HCT116 (cell line): ENCODE measurements around the gene OR2A25. TPM values are rescaled to one million over a fixed set of nuclear protein-coding genes. Genes with fewer than 3 reads are reported as not detected.

ENCODE experiments used
- ATAC-seq: fragments of 200-7000 bp; cut with Tn5 transposase; 2 replicates; pipeline ENCODE4 v1.9.1; 2020; ENCODE audit warnings: mild to moderate bottlenecking, moderate library complexity
- BruUV-seq: library from RNA; stranded (reverse); fragments of 400-500 nt; replicated peaks from 2 replicates; lab custom pipeline; 2021; lab: Mats Ljungman, UMichigan
- CTCF ChIA-PET: fragments of 300-600 bp; sonication (Branson Sonifier 250); formaldehyde crosslinking; loops from one replicate; lab custom pipeline; 2021; ENCODE audit warnings: antibody characterized with exemption; lab: Charles Lee
- POLR2A ChIA-PET: fragments of 300-600, 350-600 bp; sonication (Branson Sonifier 250); formaldehyde crosslinking; loops from one replicate; lab custom pipeline; 2021; ENCODE audit warnings: antibody characterized with exemption; lab: Charles Lee
- RAD21 ChIA-PET, 2 experiments: fragments of 300-600 bp; sonication (Branson Sonifier 250); formaldehyde crosslinking; loops; one replicate each; lab custom pipeline; 2023; ENCODE audit warnings: low total read pairs in 2 of 2; ENCODE audit not compliant: uncharacterized antibody in 2 of 2, unreplicated experiment in 2 of 2, low non-redundant PET in 1 of 2; lab: Charles Lee
- DNase-seq: peaks from one replicate; pipeline ENCODE4 v3.0.0-alpha.2; 2010; ENCODE audit warnings: low read depth, low spot score
- H2AFZ ChIP-seq: fragments of 200-600 bp; shearing (Covaris generic), sonication (generic); 2 replicates; pipeline ENCODE4 v1.6.1; 2017; ENCODE audit warnings: low read depth, mixed run types, mixed read lengths, antibody characterized with exemption, low read length; ENCODE audit not compliant: poor library complexity, severe bottlenecking
- H3K27ac ChIP-seq: 2 replicates; pipeline ENCODE4 v1.5.1; 2012; ENCODE audit warnings: low read depth, low read length
- H3K27me3 ChIP-seq: fragments of 200-600 bp; sonication (generic); 2 replicates; pipeline ENCODE4 v1.6.1; 2016; ENCODE audit warnings: mixed run types, low read length, mixed read lengths; ENCODE audit not compliant: insufficient read depth
- H3K36me3 ChIP-seq, 2 experiments: fragments of 200-500 bp in 1 of 2; fragments of 200-600 bp in 1 of 2; sonication (Bioruptor generic) in 1 of 2; sonication (generic) in 1 of 2; 2 replicates each; pipeline versions ENCODE4 v1.5.1 to v1.6.1; 2014 to 2016; ENCODE audit warnings: low read length in 2 of 2, inconsistent platforms in 1 of 2, mixed read lengths in 1 of 2, mixed run types in 1 of 2; ENCODE audit not compliant: insufficient read depth in 2 of 2, control insufficient read depth in 1 of 2
- H3K4me1 ChIP-seq, 2 experiments: fragments of 200-600 bp in 1 of 2; sonication (generic) in 1 of 2; 2 replicates each; pipeline versions ENCODE4 v1.5.1 to v1.6.1; 2012 to 2017; ENCODE audit warnings: low read length in 2 of 2, inconsistent platforms in 1 of 2, mild to moderate bottlenecking in 1 of 2, mixed read lengths in 1 of 2, mixed run types in 1 of 2, moderate library complexity in 1 of 2; ENCODE audit not compliant: insufficient read depth in 2 of 2, control insufficient read depth in 1 of 2
- H3K4me2 ChIP-seq: fragments of 200-600 bp; sonication (generic); 2 replicates; pipeline ENCODE4 v1.6.1; 2017; ENCODE audit warnings: mixed run types, low read length, mixed read lengths
- H3K4me3 ChIP-seq, 2 experiments: fragments of 200-600 bp in 1 of 2; sonication (generic) in 1 of 2; replicated peaks in 1 of 2; 2 replicates each; pipeline ENCODE4 v1.5.1; 2011 to 2016; ENCODE audit warnings: low read length in 2 of 2, control low read depth in 1 of 2, low read depth in 1 of 2, mild to moderate bottlenecking in 1 of 2, mixed read lengths in 1 of 2, mixed run types in 1 of 2
- H3K79me2 ChIP-seq: fragments of 200-600 bp; sonication (generic); 2 replicates; pipeline ENCODE4 v1.6.1; 2017; ENCODE audit warnings: mild to moderate bottlenecking, mixed run types, low read length, moderate library complexity, mixed read lengths; ENCODE audit not compliant: insufficient read depth
- H3K9ac ChIP-seq: fragments of 200-600 bp; sonication (generic); 2 replicates; pipeline ENCODE4 v1.6.1; 2016; ENCODE audit warnings: low read length, mixed read lengths
- H3K9me2 ChIP-seq: fragments of 200-600 bp; sonication (generic), shearing (Covaris generic); 2 replicates; pipeline ENCODE4 v1.6.1; 2017; ENCODE audit warnings: mixed run types, mild to moderate bottlenecking, moderate library complexity; ENCODE audit not compliant: insufficient read depth
- H3K9me3 ChIP-seq, 2 experiments: fragments of 200-500 bp in 1 of 2; fragments of 200-600 bp in 1 of 2; sonication (Bioruptor generic) in 1 of 2; sonication (generic) in 1 of 2; 2 replicates each; pipeline ENCODE4 v1.6.1; 2014 to 2017; ENCODE audit warnings: low read length in 2 of 2, mixed read lengths in 2 of 2, inconsistent platforms in 1 of 2, low read depth in 1 of 2, mild to moderate bottlenecking in 1 of 2, mixed run types in 1 of 2, moderate library complexity in 1 of 2; ENCODE audit not compliant: control insufficient read depth in 1 of 2, insufficient read depth in 1 of 2
- H4K20me1 ChIP-seq: fragments of 200-600 bp; sonication (generic), shearing (Covaris generic); 2 replicates; pipeline ENCODE4 v1.6.1; 2017; ENCODE audit warnings: mixed run types, mild to moderate bottlenecking, moderate library complexity; ENCODE audit not compliant: insufficient read depth
- CBX3 ChIP-seq: IDR thresholded peaks from 2 replicates; pipeline ENCODE4 v1.6.1; 2012; ENCODE audit warnings: low read depth
- CEBPB ChIP-seq: IDR thresholded peaks from 2 replicates; pipeline ENCODE4 v1.6.1; 2012; ENCODE audit warnings: low read depth
- ELF1 ChIP-seq: IDR thresholded peaks from 2 replicates; pipeline ENCODE4 v1.6.1; 2012; ENCODE audit warnings: low read depth, borderline replicate concordance
- FOSL1 ChIP-seq: IDR thresholded peaks from 2 replicates; pipeline ENCODE4 v1.6.1; 2012; ENCODE audit warnings: low read depth
- RAD21 ChIP-seq: IDR thresholded peaks from 2 replicates; pipeline ENCODE4 v1.6.1; 2012; ENCODE audit warnings: low read depth, mild to moderate bottlenecking
- SRF ChIP-seq: IDR thresholded peaks from 2 replicates; pipeline ENCODE4 v1.6.1; 2012; ENCODE audit warnings: low read depth
- intact Hi-C: fragments of 100-400 bp; cut with micrococcal nuclease; formaldehyde crosslinking; loops from 2 replicates; pipeline ENCODE4 v1.10.0; 2022
- total RNA-seq: library from RNA; stranded (reverse); gene quantifications from one replicate; pipeline ENCODE4 v1.2.1, GENCODE V29; 2021; ENCODE audit not compliant: unreplicated experiment
- TF ChIP-seq, protein P1 (sequence below), 3 experiments: fragments of 200-600 bp in 1 of 3; sonication (generic) in 1 of 3; IDR thresholded peaks in 2 of 3; conservative IDR thresholded peaks in 1 of 3; 2 replicates each; pipeline ENCODE4 v1.5.1; 2012 to 2017; ENCODE audit warnings: low read depth in 2 of 3, low read length in 2 of 3, antibody characterized with exemption in 1 of 3, borderline replicate concordance in 1 of 3, control low read depth in 1 of 3, mild to moderate bottlenecking in 1 of 3, mixed read lengths in 1 of 3, mixed run types in 1 of 3, moderate library complexity in 1 of 3; ENCODE audit not compliant: insufficient read depth in 1 of 3

The OR2A25 gene
- total RNA-seq, 1 experiment from 2014 or later = not detected

DNA sequence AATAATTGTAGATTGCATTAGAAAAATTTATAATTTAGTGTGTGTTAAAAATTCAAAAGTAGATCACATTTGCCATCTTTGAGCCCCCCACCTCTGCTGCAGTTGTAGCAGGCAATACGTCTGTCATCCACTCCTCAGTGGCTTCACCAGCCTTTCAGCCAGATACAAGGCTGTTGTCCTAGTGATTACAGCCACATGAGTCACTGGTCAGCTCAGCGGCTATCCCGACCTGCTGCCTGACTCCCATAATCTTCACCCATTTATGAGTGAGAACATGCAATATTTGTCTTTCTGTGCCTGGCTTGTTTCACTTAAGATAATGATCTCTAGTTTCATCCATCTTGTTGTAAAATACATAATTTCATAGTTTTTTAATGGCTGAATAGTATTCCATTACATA is 11.7 kb upstream of the OR2A25 start:
- no peak for DNase-seq
- BruUV-seq = no TSS peak
- Histone ChIP-seq H3K4me1 (peaks cover 0 to 4% of the 10 kb centered on the region in 2 experiments; a peak in 1 of 4 replicates), H3K9ac (no peak overlapping the region), H3K9me3 (no peaks in the 10 kb centered on the region), H3K27ac (no peak overlapping the region), H3K4me2 (no peak overlapping the region), H3K9me2 (no peaks in the 10 kb centered on the region), H3K79me2 (no peaks in the 10 kb centered on the region), H3K27me3 (no peaks in the 10 kb centered on the region), H3K36me3 (no peaks in the 10 kb centered on the region), H2AFZ (peak overlapping the region; percentile 68), H4K20me1 (no peaks in the 10 kb centered on the region), H3K4me3 (no peak overlapping the region)
- intact Hi-C loops = no loop called here
- ChIA-PET RAD21 (no interaction called here), CTCF (no interaction called here), POLR2A (no interaction called here)
- peak; percentile 63; the same call in 1 of the 2 replicates for ATAC-seq
- TF ChIP-seq CEBPB = no peak
- TF ChIP-seq FOSL1 = 0 out of 2 replicates have a peak, but pooled peaks have one; percentile 15

DNA sequence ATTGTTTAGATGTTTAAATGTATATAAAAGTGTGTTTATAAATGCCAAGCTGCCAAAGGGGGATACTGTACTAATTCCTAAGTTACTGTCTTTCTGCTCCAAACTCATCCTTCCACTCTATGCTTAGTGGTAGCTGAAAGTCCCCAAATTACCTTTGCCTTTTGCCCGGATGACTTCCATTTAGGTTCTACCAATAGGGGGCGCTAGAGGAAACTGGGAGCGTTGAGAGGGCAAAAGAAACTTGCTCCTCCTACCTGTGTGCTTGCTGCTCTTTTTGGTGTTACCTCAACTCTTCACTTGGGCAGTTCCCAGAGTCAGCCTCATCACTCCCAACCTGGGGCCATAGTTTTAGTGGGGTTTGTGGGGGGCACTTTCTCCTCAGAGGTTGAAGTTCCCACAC is 5.9 kb upstream of the OR2A25 start:
- TF ChIP-seq ELF1 (no peak), SRF (no peak), RAD21 (peak; percentile 41; the same call in 1 of the 2 replicates), CBX3 (peak; percentile 35; the same call in 1 of the 2 replicates)
- TF ChIP-seq, protein P1, sequence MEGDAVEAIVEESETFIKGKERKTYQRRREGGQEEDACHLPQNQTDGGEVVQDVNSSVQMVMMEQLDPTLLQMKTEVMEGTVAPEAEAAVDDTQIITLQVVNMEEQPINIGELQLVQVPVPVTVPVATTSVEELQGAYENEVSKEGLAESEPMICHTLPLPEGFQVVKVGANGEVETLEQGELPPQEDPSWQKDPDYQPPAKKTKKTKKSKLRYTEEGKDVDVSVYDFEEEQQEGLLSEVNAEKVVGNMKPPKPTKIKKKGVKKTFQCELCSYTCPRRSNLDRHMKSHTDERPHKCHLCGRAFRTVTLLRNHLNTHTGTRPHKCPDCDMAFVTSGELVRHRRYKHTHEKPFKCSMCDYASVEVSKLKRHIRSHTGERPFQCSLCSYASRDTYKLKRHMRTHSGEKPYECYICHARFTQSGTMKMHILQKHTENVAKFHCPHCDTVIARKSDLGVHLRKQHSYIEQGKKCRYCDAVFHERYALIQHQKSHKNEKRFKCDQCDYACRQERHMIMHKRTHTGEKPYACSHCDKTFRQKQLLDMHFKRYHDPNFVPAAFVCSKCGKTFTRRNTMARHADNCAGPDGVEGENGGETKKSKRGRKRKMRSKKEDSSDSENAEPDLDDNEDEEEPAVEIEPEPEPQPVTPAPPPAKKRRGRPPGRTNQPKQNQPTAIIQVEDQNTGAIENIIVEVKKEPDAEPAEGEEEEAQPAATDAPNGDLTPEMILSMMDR (IDR thresholded peaks at IDR 0.05 in 2 of 3, conservative IDR thresholded peaks at IDR 0.05 in 1 of 3; ENCODE audit: borderline replicate concordance in 1 of 3, insufficient read depth in 1 of 3, low read depth in 2 of 3, low read length in 2 of 3) = peak; percentile 28 to 73 (median 61); a peak in 5 of 6 replicates
- POLR2A ChIA-PET = no interaction called here
- H3K9me3 ChIP-seq = no peaks in the 10 kb centered on the region
- H3K4me2 ChIP-seq = no peak overlapping the region
- no peaks in the 10 kb centered on the region for H3K9me2 ChIP-seq
- DNase-seq = peak; percentile 26
- ATAC-seq = peak; percentile 57
- H4K20me1 ChIP-seq = no peaks in the 10 kb centered on the region
- peak overlapping the region; percentile 59 for H2AFZ ChIP-seq
- H3K79me2 ChIP-seq = no peaks in the 10 kb centered on the region
- H3K4me3 ChIP-seq = no peak overlapping the region
- no peaks in the 10 kb centered on the region for H3K4me1 ChIP-seq
- H3K27ac ChIP-seq = no peak overlapping the region
- CTCF ChIA-PET = interaction anchor here (0.6 to 1.8 kb wide), 9 partner anchors 8 to 162 kb away, joined by 3 to 7 read pairs (median 3); partner anchors contain the start of gene TCAF1
- no TSS peak for BruUV-seq
- no peaks in the 10 kb centered on the region for H3K36me3 ChIP-seq
- RAD21 ChIA-PET = no interaction called here
- intact Hi-C loops = no loop called here
- no peaks in the 10 kb centered on the region for H3K27me3 ChIP-seq
- no peak overlapping the region for H3K9ac ChIP-seq
